ENCODE results near the gene PTGFR. TPM values are rescaled to one million over a fixed set of nuclear protein-coding genes. Genes with fewer than 3 reads are reported as not detected.

The PTGFR gene
- total RNA-seq, 1 experiment from 2014 or later = 1.5 TPM

DNA sequence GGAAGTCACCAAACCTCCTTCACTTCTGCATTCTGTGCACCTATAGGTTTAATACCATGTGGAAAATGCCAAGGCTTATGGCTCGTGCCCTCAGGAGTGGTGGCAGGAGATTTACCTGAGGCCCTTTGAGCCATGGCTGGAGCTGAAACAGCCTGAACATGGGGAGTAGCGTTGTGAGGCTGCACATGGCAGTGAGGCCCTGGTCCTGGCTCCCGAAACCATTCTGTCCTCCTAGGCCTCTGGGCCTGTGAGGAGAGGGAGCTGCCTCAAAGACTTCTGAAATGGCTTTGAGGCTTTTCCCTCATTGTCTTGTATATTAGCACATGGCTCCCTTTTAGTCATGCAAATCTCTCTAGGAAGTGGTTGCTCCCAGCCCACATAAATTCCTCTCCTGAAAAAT lies 20.6 kb downstream of the PTGFR start:
- BruUV-seq (replicated peaks) = no TSS peak
- POLR2A ChIA-PET (ENCODE audit: low non-redundant PET) = no interaction called here
- Histone ChIP-seq H3K4me3 (ENCODE audit: low read depth, low read length, poor library complexity, severe bottlenecking) (no peak overlapping the region), H3K27me3 (replicated peaks; ENCODE audit: insufficient read depth, low read depth, low read length, poor library complexity) (no peaks in the 10 kb centered on the region), H3K36me3 (ENCODE audit: insufficient read depth, low read length, poor library complexity, severe bottlenecking) (no peaks in the 10 kb centered on the region), H3K9me3 (ENCODE audit: low read depth, low read length, poor library complexity, severe bottlenecking) (peaks cover 8% of the 10 kb centered on the region), H3K4me1 (ENCODE audit: insufficient read depth, low read length, poor library complexity, severe bottlenecking) (peaks cover 15% of the 10 kb centered on the region), H3K27ac (ENCODE audit: low read depth, low read length, poor library complexity, severe bottlenecking) (no peak overlapping the region)
- TF ChIP-seq EZH2 (IDR thresholded peaks at IDR 0.05; ENCODE audit: borderline replicate concordance, low read depth, low read length, poor library complexity, severe bottlenecking) = no peak
- TF ChIP-seq, protein P1, sequence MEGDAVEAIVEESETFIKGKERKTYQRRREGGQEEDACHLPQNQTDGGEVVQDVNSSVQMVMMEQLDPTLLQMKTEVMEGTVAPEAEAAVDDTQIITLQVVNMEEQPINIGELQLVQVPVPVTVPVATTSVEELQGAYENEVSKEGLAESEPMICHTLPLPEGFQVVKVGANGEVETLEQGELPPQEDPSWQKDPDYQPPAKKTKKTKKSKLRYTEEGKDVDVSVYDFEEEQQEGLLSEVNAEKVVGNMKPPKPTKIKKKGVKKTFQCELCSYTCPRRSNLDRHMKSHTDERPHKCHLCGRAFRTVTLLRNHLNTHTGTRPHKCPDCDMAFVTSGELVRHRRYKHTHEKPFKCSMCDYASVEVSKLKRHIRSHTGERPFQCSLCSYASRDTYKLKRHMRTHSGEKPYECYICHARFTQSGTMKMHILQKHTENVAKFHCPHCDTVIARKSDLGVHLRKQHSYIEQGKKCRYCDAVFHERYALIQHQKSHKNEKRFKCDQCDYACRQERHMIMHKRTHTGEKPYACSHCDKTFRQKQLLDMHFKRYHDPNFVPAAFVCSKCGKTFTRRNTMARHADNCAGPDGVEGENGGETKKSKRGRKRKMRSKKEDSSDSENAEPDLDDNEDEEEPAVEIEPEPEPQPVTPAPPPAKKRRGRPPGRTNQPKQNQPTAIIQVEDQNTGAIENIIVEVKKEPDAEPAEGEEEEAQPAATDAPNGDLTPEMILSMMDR (conservative IDR thresholded peaks at IDR 0.05; ENCODE audit: low read depth, low read length) = no peak
- CTCF ChIA-PET = no interaction called here
- DNase-seq (ENCODE audit: low spot score) = no peak
- intact Hi-C loops (cut with micrococcal nuclease; ENCODE audit: unreplicated experiment) = no loop called here

DNA sequence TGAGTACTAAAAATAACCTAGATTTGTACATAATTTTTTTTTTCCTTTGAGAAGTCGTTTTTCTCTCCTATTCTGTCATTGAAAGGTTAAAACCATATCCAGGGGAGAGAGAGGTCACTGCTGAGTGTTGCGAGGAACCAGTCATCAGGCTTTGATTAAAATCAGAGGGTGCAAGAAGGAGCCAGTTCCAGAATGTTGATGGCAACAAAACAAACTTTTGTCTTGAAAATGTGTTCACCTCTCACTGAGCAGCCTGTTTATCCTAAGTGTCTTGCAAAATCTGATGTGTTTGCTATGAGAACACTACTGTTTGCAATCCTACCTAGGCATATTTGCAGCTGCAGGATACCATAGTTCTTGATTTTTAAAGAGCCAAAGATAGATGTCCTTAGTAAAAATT lies 25.9 kb downstream of the PTGFR start:
- TF ChIP-seq, protein P1 (conservative IDR thresholded peaks at IDR 0.05; ENCODE audit: low read depth, low read length) = no peak
- TF ChIP-seq EZH2 (IDR thresholded peaks at IDR 0.05; ENCODE audit: borderline replicate concordance, low read depth, low read length, poor library complexity, severe bottlenecking) = no peak
- no peak overlapping the region for H3K4me3 ChIP-seq (ENCODE audit: low read depth, low read length, poor library complexity, severe bottlenecking)
- CTCF ChIA-PET = no interaction called here
- no TSS peak for BruUV-seq (replicated peaks)
- H3K27ac ChIP-seq (ENCODE audit: low read depth, low read length, poor library complexity, severe bottlenecking) = no peak overlapping the region
- H3K9me3 ChIP-seq (ENCODE audit: low read depth, low read length, poor library complexity, severe bottlenecking) = no peaks in the 10 kb centered on the region
- intact Hi-C loops (cut with micrococcal nuclease; ENCODE audit: unreplicated experiment) = no loop called here
- no peaks in the 10 kb centered on the region for H3K27me3 ChIP-seq (replicated peaks; ENCODE audit: insufficient read depth, low read depth, low read length, poor library complexity)
- H3K36me3 ChIP-seq (ENCODE audit: insufficient read depth, low read length, poor library complexity, severe bottlenecking) = no peaks in the 10 kb centered on the region
- no peak for DNase-seq (ENCODE audit: low spot score)
- no peaks in the 10 kb centered on the region for H3K4me1 ChIP-seq (ENCODE audit: insufficient read depth, low read length, poor library complexity, severe bottlenecking)
- POLR2A ChIA-PET (ENCODE audit: low non-redundant PET) = no interaction called here

DNA sequence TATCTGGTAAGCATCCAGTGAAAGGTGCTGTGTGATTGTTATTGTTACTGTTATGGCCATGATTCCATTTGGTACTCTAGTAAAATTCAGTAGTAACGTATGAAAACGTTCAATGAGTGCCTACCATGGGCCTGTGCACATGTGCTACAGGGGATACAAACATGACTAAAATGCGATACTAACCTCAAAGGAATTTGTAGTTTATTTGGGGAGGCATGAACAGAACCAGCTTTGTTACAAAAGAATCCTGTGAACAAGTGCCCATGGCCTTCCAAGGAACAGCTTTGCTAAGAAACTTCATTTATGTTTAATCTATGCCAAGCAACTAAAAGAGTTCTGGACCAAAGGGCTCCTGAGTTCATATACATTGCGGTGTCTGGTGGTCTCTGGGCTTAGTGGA lies 28.7 kb downstream of the PTGFR start:
- H3K36me3 ChIP-seq (ENCODE audit: insufficient read depth, low read length, poor library complexity, severe bottlenecking) = no peaks in the 10 kb centered on the region
- no peaks in the 10 kb centered on the region for H3K9me3 ChIP-seq (ENCODE audit: low read depth, low read length, poor library complexity, severe bottlenecking)
- DNase-seq (ENCODE audit: low spot score) = no peak
- ChIA-PET CTCF (no interaction called here), POLR2A (ENCODE audit: low non-redundant PET) (no interaction called here)
- no peak overlapping the region for H3K27ac ChIP-seq (ENCODE audit: low read depth, low read length, poor library complexity, severe bottlenecking)
- no peak overlapping the region for H3K4me3 ChIP-seq (ENCODE audit: low read depth, low read length, poor library complexity, severe bottlenecking)
- BruUV-seq (replicated peaks) = no TSS peak
- H3K4me1 ChIP-seq (ENCODE audit: insufficient read depth, low read length, poor library complexity, severe bottlenecking) = no peaks in the 10 kb centered on the region
- no peaks in the 10 kb centered on the region for H3K27me3 ChIP-seq (replicated peaks; ENCODE audit: insufficient read depth, low read depth, low read length, poor library complexity)
- intact Hi-C loops (cut with micrococcal nuclease; ENCODE audit: unreplicated experiment) = no loop called here
- TF ChIP-seq, protein P1 (conservative IDR thresholded peaks at IDR 0.05; ENCODE audit: low read depth, low read length) = no peak
- TF ChIP-seq EZH2 (IDR thresholded peaks at IDR 0.05; ENCODE audit: borderline replicate concordance, low read depth, low read length, poor library complexity, severe bottlenecking) = no peak

Measured in A673 (cell line).